ENCODE results near the gene FOXS1. TPM values are rescaled to one million over a fixed set of nuclear protein-coding genes. Genes with fewer than 3 reads are reported as not detected.

Gene FOXS1
- total RNA-seq, 4 donors from 2014 or later = 0.55 TPM; not detected in 3

DNA sequence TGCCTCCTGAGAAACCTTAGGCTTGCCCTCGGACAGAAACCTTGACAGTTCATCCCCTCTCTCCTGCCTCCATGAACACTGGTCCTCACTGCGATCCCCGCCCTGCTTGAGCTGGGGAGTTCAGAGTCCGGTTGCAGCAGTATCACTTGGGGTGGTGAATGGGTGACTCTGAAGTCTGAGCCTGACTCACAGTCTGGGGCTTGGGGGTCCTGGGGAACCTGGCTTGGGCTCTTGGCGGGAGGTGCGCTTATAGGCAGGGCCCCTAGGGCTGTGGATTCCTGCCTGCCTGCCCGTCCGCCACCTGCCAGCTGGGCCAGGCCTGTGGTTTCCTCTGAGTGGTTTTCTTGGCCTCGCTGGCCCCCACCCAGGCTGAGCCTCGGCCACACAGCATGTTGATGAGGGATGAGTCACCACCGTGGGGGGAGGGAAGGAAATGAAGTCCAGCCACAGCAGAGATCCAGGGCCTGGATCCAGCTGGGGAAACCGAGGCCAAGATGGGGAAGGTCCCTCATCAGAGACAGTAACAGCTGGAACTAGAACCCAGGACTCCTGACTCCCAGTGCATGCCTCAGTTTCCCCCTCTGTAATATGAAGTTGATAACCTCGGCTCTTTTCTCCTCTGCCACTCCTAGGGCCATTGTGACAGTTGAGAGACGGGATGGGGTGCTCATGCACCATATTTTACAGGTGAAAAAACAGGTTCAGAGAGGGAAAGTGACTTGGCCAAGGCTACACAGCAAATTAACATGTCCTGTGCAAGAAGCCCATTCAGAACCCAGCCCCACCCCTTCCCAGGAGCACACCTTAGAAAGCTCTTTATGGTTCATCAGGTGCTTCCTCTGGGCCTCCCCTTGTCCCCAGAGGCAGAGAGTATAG is 9.2 kb downstream of the FOXS1 start:
- Histone ChIP-seq H3K4me1 (peaks cover 0 to 13% (median 10%) of the 10 kb centered on the region in 4 donors), H3K4me3 (no peak overlapping the region), H3K36me3 (no peaks in the 10 kb centered on the region), H3K27ac (peak overlapping the region in 1 of 4 donors; percentile 24), H3K9me3 (no peaks in the 10 kb centered on the region), H3K27me3 (no peaks in the 10 kb centered on the region)
- in situ Hi-C loops (cut with MboI; ENCODE audit: low pct_ligation_motif_present in 1 of 4, low pct_unique_long_range_greater_than_20kb in 1 of 4, low sequenced_read_pairs in 3 of 4) = no loop called here
- intact Hi-C loops (cut with DNase I; ENCODE audit: low total_unique reads) = no loop called here
- WGBS, 2 donors (ENCODE audit: low coverage in 1 of 2) = 38 to 74% methylated on average over 2 to 13 of the region's 14 CpGs
- TF ChIP-seq POLR2AphosphoS5 (IDR thresholded peaks at IDR 0.05) (peak in 2 of 3 donors; percentile 17 to 20), EP300 (IDR thresholded peaks at IDR 0.05; ENCODE audit: low read depth) (no peak)
- peak; percentile 71 for DNase-seq

GRCh38 chr20:31835554-31835953 is 9.8 kb downstream of the FOXS1 start:
- Histone ChIP-seq H3K27ac (peak overlapping the region in 1 of 4 donors; percentile 24), H3K4me3 (no peak overlapping the region), H3K9me3 (no peaks in the 10 kb centered on the region), H3K27me3 (no peaks in the 10 kb centered on the region), H3K4me1 (peaks cover 0 to 13% (median 10%) of the 10 kb centered on the region in 4 donors), H3K36me3 (no peaks in the 10 kb centered on the region)
- intact Hi-C loops (cut with DNase I; ENCODE audit: low total_unique reads) = no loop called here
- 90% methylated on average over 6 of the region's 9 CpGs; no CpG with 5 or more reads in 1 of the 2 donors for WGBS, 2 donors (ENCODE audit: low coverage in 1 of 2)
- in situ Hi-C loops (cut with MboI; ENCODE audit: low pct_ligation_motif_present in 1 of 4, low pct_unique_long_range_greater_than_20kb in 1 of 4, low sequenced_read_pairs in 3 of 4) = no loop called here
- DNase-seq = no peak
- no peak for TF ChIP-seq EP300 (IDR thresholded peaks at IDR 0.05; ENCODE audit: low read depth)
- TF ChIP-seq CTCF (IDR thresholded peaks at IDR 0.05) = no peak
- no peak for TF ChIP-seq POLR2A (IDR thresholded peaks at IDR 0.05)
- no peak for TF ChIP-seq POLR2AphosphoS5 (IDR thresholded peaks at IDR 0.05)

- TF ChIP-seq POLR2AphosphoS5 (IDR thresholded peaks at IDR 0.05) = no peak
- no peak for TF ChIP-seq CTCF (IDR thresholded peaks at IDR 0.05)
- no peak for TF ChIP-seq POLR2A (IDR thresholded peaks at IDR 0.05)
- TF ChIP-seq EP300 (IDR thresholded peaks at IDR 0.05; ENCODE audit: low read depth) = no peak
- DNase-seq = no peak
- 63% methylated on average over 20 of the region's 20 CpGs; no CpG with 5 or more reads in 1 of the 2 donors for WGBS, 2 donors (ENCODE audit: low coverage in 1 of 2)
- intact Hi-C loops (cut with DNase I; ENCODE audit: low total_unique reads) (no loop called here), in situ Hi-C loops (cut with MboI; ENCODE audit: low pct_ligation_motif_present in 1 of 4, low pct_unique_long_range_greater_than_20kb in 1 of 4, low sequenced_read_pairs in 3 of 4) (no loop called here)
- Histone ChIP-seq H3K4me1 (peaks cover 0 to 13% (median 10%) of the 10 kb centered on the region in 4 donors), H3K36me3 (no peaks in the 10 kb centered on the region), H3K9me3 (no peaks in the 10 kb centered on the region), H3K27ac (no peak overlapping the region), H3K27me3 (no peaks in the 10 kb centered on the region), H3K4me3 (no peak overlapping the region)
Measured at GRCh38 chr20:31833931-31834521, 11.4 kb downstream of the FOXS1 start.

GRCh38 chr20:31833130-31833930 is 12.1 kb downstream of the FOXS1 start:
- in situ Hi-C loops (cut with MboI; ENCODE audit: low pct_ligation_motif_present in 1 of 4, low pct_unique_long_range_greater_than_20kb in 1 of 4, low sequenced_read_pairs in 3 of 4) = no loop called here

More at GRCh38 chr20:31833130-31833930, 12.1 kb downstream of the FOXS1 start:
- intact Hi-C loops (cut with DNase I; ENCODE audit: low total_unique reads) = no loop called here
- Histone ChIP-seq H3K4me3 (no peak overlapping the region), H3K36me3 (no peaks in the 10 kb centered on the region), H3K27ac (no peak overlapping the region), H3K4me1 (peaks cover 0 to 13% (median 10%) of the 10 kb centered on the region in 4 donors), H3K27me3 (no peaks in the 10 kb centered on the region), H3K9me3 (no peaks in the 10 kb centered on the region)
- peak; percentile 60 for DNase-seq
- TF ChIP-seq EP300 (IDR thresholded peaks at IDR 0.05; ENCODE audit: low read depth) (no peak), CTCF (IDR thresholded peaks at IDR 0.05) (peak; percentile 47 to 81 (median 74)), POLR2AphosphoS5 (IDR thresholded peaks at IDR 0.05) (no peak), POLR2A (IDR thresholded peaks at IDR 0.05) (no peak)
- 62% methylated on average over 3 to 14 of the region's 14 CpGs for WGBS, 2 donors (ENCODE audit: low coverage in 1 of 2)
